Endometrium (tissue), 2 donors: ENCODE measurements around the gene PGBD5.
"Not testable (repeated sequence)": the region's sequence is repeated elsewhere in the genome, so short reads cannot be mapped to it uniquely, and the experiment has no call there.

Experiments used
- FAIRE-seq: peaks from 2 replicates; lab custom pipeline; 2012; peaks lifted over from hg19 to GRCh38; lab: Jason Lieb, UNC
- donor health status: control.
- donor health status: control.

PGBD5 gene

DNA sequence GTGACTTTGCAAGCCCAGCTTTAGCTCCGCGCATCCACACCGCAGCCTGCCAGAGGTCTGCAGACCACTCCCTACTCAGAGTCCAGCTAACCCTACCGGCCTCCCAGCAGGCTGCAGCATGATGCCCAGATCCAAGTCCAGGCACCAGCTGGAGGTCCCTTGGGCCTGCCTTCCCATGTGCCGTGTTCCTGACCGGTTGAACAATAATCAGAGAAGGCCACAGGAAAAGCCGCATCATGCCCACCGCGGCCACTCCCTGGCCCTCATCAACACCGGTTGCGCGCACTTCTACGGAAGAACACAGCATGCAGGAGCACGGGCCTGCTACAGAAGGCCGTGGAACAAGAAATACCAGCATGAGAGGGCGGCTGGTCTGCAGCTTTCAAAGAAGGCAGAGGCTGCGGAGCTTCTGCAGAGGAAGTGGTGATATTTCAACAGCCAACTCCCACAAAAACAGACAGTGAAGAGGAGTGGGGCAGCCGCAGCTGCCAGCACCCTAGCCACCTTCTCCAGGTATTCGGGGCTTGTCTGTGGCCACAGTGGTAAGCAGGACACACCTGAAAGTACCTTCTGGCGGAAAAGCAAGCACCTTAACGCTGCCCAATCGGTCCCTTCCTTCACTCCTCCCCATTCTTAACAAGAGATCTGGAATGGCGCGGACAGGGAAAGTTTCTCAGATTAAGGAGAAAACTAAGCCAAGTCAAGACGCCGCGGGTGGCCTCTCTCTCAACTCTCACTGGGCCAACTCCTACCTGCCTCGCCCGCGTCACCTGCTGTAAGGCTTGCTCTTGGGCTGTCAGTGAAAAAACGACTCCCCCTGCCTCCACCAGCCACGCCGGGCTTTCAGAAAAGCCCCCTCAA lies 1.5 kb downstream of the PGBD5 start:
- FAIRE-seq, result no peak

DNA sequence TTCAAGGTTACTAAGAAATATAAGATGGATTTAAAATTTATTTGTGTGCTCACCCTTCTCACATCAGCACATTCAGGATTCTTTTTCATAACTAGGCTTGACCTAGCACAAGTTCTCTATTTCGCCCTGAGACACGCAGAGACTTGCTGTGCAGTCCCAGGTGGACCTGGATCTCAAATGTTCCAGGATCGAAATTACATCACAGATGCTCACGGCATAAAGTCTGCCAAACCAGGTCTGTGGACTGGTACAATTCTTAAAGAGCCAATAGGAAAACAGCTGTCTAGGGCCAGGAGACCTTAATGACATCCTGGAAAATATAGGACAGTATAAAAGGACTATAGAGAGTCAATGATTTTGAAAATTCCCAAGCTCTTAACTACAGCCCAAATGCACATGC lies 2.2 kb downstream of the PGBD5 start:
- FAIRE-seq, result no peak

DNA sequence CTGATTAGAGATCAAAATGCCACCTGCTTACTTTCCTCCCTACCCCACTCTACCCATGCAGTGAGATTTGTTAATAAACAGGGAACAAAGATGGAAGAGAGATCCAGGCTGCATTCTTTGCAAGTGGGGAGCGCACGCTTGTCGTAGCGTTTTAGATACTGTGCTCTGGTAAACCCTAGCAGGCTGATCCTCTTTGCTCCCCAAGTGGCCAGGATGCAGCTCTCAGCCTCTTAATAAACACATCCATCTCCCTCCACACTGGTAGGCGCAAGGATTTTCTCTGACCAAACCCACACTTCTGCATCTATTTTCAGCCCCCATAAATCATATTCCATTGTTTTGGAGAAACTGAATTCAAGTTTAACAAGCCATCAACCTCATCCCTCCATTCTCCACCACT lies 2.9 kb downstream of the PGBD5 start:
- FAIRE-seq, result no peak

DNA sequence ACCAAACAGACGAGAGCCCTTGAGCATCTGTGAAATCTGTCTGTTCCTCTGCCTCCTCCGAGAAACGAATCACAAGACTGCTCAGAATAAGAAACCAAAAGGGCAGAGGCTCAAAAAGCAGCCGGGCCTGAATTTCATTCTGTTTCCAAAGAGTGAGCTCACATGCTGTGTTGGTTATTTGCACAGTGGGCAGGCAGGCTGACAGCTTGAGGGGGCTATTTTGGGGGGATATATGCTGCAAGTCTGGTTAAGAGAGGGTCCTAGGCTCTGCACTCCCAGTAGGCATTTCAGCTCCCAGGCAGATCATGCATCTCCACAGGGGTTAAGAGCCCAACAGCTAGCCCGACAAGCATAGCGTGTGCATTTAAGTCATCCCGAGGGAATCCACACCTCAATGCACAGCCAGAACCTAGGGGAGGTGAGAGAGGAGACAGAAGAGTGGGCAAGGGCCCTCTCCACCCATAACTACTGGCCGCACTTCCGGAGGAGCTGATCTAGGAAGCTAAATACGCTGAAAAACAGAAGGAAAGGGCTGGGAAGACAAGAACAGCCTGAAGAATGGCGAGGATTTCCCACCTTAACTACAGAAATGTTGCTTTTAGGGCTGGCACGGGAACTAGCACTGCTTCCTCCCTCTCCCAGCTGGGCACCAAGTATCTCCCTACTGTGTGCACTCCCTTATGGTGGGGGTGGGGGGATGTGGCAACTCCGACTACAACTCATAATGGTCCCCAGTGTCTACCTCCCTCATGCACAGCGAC lies 3.7 kb downstream of the PGBD5 start:
- FAIRE-seq, result no peak

DNA sequence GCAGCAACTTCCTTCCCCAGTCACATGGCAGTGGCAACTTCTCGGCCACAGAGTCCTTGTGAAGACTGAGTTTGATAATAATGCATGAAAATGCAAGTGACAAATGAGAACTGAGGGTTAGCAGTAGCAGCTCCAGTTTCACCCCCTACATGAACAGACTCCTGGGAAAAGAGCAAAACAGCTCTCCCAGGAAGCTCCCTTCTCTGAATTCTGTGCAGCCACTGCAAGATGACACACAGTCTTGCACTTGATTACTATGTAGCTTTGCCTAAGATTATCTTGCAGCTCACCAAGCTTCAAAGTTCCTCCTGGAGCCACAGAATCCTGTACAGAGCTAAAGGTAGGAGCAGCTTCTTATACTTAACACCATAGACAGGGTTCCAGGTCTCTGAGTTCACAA lies 4.7 kb downstream of the PGBD5 start:
- FAIRE-seq, result no peak

DNA sequence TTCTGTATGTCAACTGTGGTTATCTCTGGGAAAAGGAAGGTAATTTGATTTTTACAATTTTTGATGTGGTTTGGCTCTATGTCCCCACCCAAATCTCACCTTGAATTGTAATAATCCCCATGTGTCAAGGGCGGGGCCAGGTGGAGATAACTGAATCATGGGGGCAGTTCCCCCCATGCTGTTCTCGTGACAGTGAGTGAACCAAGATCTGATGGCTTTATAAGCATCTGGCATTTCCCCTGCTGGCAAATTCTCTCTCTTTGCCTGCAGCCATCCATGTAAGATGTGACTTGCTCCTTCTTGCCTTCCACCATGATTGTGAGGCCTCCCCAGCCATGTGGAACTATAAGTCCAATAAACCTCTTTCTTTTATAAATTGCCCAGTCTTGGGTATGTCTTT lies 5.8 kb downstream of the PGBD5 start:
- FAIRE-seq, result not testable (repeated sequence)

DNA sequence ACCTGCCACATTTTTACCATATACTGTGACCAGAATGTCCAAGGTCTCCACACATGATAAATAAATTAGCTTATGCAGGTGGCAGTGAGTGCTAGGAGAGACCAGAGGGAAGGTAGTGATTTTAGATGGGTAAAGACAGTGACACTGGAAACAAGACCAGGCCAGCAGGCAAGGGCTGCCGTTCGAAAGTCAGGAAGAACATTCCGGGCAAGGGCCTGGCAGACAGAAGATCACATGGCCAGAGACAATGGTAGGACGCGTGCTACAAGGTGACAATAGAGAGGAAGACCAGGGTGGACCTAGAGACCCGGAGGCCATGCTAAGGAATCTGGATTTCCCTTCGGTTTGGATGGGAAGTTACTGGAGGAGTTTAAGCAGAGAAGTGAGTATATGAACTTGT lies 9.7 kb downstream of the PGBD5 start:
- no peak for FAIRE-seq

DNA sequence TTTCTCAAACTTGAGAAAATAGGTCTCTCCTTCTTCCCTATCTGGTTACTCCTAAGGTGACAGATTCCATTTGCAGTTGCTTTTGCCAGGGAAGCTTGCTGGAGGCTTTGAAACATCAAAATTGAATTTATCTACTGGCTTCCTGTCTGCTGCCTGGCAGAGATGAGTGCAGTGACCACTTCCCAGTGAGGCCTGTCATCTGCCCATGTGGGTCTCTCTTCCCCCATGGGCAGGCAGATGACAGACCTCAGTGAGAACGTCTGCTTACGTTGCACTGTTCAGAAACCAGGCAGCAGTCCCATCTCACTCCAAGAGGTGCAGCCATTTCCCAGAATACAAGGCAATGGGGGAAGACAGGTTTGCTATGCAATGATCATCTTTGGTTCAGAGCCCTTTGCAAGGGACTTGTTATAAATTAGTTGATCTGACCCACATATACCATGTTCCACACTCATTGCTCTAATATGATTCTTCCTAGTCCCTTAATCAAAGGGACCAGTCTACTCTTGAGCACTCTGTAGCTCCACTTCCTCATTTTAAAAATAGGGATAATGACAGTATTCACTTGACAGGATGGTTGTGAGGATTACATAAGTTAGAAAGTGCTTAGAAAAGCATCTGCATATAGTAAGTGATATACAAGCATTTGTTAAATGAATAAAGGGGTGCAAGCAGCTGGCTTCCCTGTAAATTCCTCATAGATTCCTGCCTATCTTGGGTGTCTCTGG lies 10.6 kb downstream of the PGBD5 start:
- FAIRE-seq, result no peak

DNA sequence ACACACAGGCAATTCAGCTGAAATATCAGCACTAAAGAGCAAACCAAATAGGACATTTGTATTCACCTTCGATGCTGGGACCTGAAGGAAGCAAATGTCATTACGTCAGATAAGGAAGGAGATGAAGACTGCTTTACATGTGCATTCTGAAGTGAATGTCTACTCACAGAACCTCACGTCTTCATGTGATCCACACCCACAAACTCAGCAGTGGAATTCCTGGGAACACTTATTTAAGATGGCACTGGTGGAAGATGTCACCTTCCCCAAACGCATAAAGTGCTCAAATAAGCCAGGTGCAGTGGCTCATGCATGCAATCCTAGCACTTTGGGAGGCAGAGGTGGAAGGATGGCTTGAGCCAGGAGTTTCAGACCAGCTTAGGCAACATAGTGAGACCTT lies 11.4 kb downstream of the PGBD5 start:
- FAIRE-seq, result no peak

DNA sequence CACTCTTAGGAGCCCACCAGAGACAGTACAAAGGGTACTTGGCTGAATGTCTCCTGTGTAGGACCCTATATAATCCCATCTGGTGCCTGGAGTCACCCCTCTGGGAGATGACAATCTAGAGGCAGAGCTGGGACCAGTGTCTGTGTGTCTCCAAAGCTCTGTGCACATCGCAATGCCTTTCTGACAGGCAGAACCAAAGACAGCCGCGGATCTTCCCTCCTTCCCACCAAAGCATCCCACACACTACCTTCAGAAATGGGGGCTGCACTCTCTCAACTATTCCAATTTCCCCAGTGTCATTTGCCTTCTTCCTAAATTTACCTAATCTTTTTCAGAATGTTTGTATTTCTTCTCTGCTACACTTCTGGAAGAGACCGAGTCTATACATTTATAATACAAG lies 12.0 kb downstream of the PGBD5 start:
- no peak for FAIRE-seq

DNA sequence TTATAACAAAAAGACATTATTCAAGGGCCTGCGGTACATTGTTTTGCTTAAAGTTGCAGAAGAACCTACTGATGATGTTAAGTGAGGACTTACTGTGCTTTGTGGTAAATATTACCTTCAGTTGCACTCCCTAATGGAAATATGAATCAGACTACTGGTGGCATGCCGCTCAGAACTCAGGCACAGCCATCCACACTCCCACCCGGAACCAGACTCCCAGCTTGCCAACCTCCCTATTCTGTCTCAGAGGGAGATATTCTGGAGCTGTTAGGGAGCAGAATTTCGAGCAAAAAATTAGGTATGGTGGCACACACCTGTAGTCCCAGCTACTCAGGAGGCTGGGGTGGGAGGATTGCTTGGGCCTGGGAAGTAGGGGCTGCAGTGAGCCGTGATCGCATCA lies 13.1 kb downstream of the PGBD5 start:
- FAIRE-seq, result no peak

DNA sequence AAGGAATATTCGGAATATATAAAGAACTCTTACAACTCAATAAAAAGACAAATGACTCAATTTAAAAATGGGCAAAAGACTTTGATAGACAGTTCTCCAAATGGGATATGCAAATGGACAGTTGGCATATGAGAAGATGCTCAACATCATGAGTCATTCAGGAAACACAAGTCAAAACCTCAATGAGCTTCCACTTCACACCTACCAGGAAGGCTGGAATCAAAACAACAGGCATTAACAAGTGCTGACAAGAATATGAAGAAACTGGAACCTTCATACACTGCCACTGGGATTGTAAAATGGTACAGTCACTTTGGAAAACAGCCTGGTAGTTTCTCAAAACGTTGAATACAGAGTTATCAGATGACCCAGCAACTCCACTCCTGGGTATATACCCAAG lies 17.2 kb downstream of the PGBD5 start:
- FAIRE-seq, result no peak

DNA sequence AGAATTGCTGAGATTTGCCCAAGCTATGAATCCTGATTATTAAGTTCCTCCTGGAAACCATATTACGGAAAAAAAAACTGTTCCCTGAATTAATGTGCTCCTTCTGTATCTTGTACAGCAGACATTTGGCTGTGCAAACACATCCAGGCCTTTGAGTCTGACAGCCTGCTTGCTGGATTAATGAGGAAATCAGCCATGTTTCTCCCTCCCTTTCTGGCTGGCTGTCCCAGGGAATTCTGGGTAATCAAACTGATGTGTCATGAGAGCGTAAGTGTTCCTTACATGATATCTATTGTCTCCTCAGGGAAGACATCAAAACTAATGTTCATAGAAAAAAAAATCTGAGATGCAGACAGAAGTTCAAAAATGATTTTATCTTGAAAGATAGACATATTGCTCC lies 18.8 kb downstream of the PGBD5 start:
- no peak for FAIRE-seq

DNA sequence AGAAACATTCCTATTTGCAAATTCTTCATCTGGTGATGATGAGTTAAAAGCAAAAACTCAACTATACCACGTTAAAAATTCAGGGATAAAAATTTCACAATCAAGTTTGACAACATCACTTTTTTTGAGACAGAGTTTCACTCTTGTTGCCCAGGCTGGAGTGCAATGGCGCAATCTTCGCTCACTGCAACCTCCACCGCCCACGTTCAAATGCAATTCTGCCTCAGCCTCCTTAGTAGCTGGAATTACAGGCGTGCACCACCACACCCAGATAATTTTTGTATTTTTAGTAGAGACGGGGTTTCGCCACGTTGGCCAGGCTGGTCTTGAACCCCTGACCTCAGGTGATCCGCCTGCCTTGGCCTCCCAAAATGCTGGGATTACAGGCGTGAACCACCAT lies 19.4 kb downstream of the PGBD5 start:
- FAIRE-seq, result not testable (repeated sequence)

DNA sequence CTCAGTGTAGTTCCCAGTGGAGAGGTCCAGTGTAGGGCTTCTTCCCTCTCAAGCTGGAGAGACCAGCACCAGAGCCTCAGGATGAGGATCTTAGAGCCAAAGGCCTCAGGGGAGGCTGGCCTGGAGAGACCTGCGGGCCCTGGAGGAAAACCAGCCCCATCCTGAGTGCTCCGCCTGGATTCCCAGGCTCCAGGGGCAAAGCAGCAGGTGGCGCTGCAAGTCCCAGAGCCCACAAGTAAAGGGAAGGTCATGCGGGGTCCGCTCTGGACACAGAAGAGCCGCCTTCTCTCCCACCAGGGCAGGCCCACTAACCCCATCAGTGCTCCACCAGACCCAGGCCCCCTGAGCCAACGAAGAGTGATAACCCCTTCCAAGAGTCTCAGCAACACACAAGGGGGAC lies 22.7 kb downstream of the PGBD5 start:
- no peak for FAIRE-seq

DNA sequence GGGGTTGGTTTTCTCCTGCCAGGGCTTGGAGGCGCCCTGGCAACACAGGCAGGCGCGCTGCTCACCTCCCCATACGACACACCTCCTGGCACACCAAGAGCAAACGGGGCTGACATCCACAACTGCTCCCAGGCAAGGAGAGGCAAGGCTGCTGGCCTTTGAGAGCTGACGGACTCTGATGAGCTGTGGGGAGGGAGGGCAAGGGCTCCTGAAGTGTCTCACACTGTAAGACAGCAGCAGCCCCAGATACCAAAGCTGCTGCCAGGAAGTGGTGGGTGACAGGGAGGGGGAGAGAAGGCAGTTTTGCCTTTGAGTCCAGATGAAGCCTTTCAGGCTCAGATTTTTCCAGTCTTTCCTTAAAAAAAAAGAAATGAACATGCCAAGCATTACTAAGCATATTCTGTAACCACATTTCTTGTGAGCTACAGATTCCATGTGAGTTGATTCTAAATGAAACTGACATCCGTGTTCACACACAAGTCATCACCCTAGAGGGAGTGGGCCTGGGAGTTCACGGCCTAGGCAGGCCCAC lies 24.3 kb downstream of the PGBD5 start:
- FAIRE-seq, result no peak

DNA sequence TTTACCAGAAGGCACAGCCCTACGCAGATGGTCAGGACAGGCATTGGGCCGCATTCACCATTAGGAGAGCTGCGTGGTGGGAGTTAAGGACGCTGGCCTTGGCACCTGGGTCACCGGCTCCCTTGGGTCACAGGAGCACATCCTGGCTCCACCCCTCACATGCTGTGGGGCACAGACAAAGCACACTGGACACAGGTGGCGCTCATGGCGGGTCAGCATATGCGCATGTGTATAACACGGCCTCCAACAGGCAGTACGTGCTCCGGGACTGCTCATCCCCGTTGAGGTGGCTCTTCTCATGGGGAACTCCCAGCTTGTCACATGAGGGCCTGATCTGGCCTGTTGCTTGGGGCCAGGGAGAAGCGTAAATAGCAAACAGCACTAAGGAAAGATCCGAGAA lies 25.0 kb downstream of the PGBD5 start:
- FAIRE-seq, result no peak

DNA sequence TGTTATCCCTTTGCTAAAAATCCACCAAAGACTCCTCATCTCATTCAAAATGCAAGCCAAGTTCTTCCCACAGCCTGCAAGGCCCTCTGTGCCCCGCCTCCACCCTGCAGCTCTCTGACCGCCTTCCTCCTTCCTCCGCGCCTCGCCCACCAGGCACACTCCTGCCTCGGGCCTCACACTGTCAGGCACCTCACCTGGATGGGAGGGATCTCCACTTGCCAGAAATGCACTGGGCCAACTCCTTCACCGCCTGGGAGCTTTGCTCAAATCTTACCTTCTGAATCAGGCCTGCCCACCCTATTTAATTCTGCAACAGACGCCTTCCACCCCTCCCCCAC lies 26.2 kb downstream of the PGBD5 start:
- FAIRE-seq, result no peak

DNA sequence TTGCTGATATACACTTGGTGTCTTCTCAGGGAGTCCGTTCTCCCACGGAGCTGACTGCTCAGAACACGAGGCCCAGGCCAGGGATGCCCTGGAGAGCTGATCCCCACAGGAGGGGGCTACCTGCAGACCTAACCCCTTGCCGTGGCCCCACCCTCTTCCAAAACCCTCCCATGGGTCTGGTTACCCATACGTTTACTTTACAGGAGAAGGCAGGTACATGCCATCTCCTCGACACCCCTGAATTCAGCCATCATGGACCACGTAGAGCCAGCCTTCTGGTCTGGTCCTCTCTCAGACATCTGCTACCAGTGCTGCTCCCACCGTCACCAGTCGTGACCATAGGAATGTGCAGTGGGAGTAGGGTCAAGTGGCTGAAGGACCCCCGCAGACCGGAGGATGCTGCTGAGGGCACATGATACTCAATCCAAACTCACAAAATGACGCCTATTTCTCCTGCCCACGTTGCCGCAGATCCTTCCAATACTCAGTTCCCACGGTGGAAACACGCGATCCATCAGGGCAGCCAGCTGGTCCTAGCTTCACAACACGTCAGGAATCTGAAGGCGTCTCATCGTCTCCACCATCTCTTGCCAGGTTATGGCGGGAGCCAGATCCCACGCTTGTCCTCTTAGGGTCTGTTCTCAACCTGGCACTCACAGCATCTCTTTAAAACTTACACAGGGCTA lies 26.7 kb downstream of the PGBD5 start:
- no peak for FAIRE-seq

DNA sequence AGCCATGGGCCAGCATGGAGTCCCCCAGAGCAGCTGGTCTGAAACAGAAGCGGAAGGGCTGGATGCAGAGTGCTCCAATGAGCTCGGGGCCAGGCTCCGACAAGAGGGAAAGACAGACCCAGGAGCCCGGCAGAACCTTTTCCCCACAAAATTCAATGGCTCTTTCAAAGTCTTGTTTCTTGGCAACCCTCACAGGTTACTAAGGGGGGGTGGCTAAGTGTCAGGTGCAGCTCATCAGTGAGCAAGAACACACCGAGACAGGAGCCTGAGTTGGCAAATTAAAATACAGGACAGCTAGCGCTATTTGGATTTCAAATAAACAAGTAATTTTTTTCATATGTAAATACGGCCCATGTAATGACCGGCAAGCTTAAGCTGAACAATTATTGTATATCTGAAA lies 27.3 kb downstream of the PGBD5 start:
- no peak for FAIRE-seq

DNA sequence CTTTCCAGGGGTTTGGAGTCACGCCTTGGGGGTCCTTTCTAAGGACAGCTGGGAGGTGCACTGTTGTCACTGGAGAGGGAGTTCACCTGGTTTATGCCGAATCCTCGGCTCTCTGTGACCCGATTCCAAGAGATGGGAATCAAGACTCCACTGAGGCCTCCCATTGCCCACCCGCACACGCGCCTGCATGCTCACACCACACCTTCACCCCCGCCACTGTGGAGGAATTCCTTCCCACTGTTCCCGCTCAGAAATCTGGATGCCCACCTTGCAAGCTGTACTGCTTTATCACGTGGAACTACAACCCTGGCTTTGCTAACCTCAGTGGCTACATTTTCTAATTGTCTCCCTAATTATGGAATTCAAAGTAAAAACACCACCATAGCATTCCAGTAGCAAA lies 29.2 kb downstream of the PGBD5 start:
- no peak for FAIRE-seq

DNA sequence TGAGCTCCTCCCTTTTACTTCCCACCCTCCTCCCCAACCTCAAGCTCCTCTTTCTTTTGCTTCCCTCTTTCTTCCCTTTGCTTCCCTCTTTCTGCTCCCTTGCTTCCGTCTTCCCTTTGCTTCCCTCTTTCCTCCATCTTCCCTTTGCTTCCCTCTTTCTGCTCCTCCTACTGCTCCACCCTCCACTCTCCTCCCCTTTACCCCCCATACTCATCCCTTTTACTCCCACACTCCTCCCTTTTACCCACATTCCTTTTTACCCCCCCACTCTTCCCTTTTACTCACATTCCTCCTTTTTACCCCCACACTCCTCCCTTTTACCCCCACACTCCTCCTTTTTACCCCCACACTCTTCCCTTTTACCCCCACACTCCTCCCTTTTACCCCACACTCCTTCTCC lies 30.2 kb downstream of the PGBD5 start:
- no peak for FAIRE-seq
